D341Med (cell line): Measurements from ENCODE around the gene PCDHGB4.
"Not testable (repeated sequence)": the region's sequence is repeated elsewhere in the genome, so short reads cannot be mapped to it uniquely, and the experiment has no call there.

ENCODE experiments used
- DNase-seq: peaks from one replicate; pipeline ENCODE4 v3.0.0; 2012; ENCODE audit warnings: low spot score

The PCDHGB4 gene

GRCh38 chr5:141366016-141366896 is 21.2 kb upstream of the PCDHGB4 start:
- DNase-seq, result no peak

GRCh38 chr5:141369994-141370848 is 17.3 kb upstream of the PCDHGB4 start, which contains the start of gene PCDHGB3:
Gene PCDHGB3, plus strand, starts transcription at chr5:141370242. Its CDS starts 153 bp downstream, at chr5:141370395.
- DNase-seq, result no peak

GRCh38 chr5:141371572-141372475 is 15.7 kb upstream of the PCDHGB4 start:
- DNase-seq, result no peak

- no peak for DNase-seq
Observed at GRCh38 chr5:141373673-141374317, 13.7 kb upstream of the PCDHGB4 start, which contains the start of gene PCDHGA6. Gene PCDHGA6, plus strand, starts transcription at chr5:141373891. Its CDS starts 193 bp downstream, at chr5:141374084.

GRCh38 chr5:141374627-141375026 is 12.9 kb upstream of the PCDHGB4 start:
- DNase-seq, result no peak

GRCh38 chr5:141375444-141376155 is 11.9 kb upstream of the PCDHGB4 start:
- not testable (repeated sequence) for DNase-seq

GRCh38 chr5:141382469-141383294 is 4.8 kb upstream of the PCDHGB4 start, which contains the start of gene PCDHGA7:
Gene PCDHGA7, plus strand, starts transcription at chr5:141382742. Its CDS starts 158 bp downstream, at chr5:141382900.
- no peak for DNase-seq

- no peak for DNase-seq
Observed at GRCh38 chr5:141383345-141383744, 4.2 kb upstream of the PCDHGB4 start.

GRCh38 chr5:141384471-141385267 is 2.8 kb upstream of the PCDHGB4 start:
- no peak for DNase-seq

GRCh38 chr5:141388661-141389060 is 1.2 kb downstream of the PCDHGB4 start:
- no peak for DNase-seq

- no peak for DNase-seq
Observed at GRCh38 chr5:141389153-141390042, 1.9 kb downstream of the PCDHGB4 start.

GRCh38 chr5:141392429-141393198 is 5.1 kb downstream of the PCDHGB4 start, which contains the start of gene PCDHGA8:
Gene PCDHGA8, plus strand, starts transcription at chr5:141392633. Its CDS starts 181 bp downstream, at chr5:141392814.
- DNase-seq, result no peak

GRCh38 chr5:141393267-141393666 is 5.8 kb downstream of the PCDHGB4 start:
- no peak for DNase-seq

- not testable (repeated sequence) for DNase-seq
Observed at GRCh38 chr5:141394401-141395187, 7.1 kb downstream of the PCDHGB4 start.

GRCh38 chr5:141397756-141398551 is 10.5 kb downstream of the PCDHGB4 start, which contains the start of gene PCDHGB5:
Gene PCDHGB5, plus strand, starts transcription at chr5:141397947. Its CDS starts 181 bp downstream, at chr5:141398128.
- not testable (repeated sequence) for DNase-seq
